ENCODE measurements around the gene CERK. TPM values are rescaled to one million over a fixed set of nuclear protein-coding genes. Genes with fewer than 3 reads are reported as not detected.

The CERK gene
- total and polyA plus RNA-seq, 11 donors = 17.8 to 125 (median 72.3) TPM

DNA sequence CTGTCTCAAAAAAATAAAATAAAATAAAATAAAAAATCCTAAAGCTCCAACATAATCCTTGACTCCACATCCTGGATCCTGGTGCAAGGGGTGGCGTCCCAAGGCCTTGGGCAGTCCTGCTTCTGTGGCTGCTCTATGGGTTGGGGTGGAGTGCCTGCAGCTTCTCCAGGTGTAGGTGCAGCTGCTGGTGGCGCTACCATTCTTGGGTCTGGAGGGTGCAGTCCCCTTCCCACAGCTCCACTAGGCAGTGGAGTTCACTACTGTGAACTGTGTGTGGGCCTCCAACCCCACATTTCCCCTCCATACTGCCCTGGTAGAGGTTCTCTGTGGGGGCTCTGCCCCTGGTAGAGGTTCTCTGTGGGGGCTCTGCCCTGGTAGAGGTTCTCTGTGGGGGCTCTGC, 17.5 kb upstream of the CERK start:
- H3K36me3 ChIP-seq = peaks cover 0 to 4% (median 0%) of the 10 kb centered on the region in 9 donors
- WGBS, 4 donors = 95 to 100% (median 99%) methylated on average over 2 of the region's 2 CpGs
- intact Hi-C loops (cut with DNase I) = loop anchor here in 1 of 10 donors (10.0 kb wide), 1 partner anchor 181 kb away; no protein-coding TSS in a partner anchor
- no peak overlapping the region for H3K4me3 ChIP-seq
- DNase-seq (no peak), ATAC-seq (no peak)
- TF ChIP-seq, protein P1, sequence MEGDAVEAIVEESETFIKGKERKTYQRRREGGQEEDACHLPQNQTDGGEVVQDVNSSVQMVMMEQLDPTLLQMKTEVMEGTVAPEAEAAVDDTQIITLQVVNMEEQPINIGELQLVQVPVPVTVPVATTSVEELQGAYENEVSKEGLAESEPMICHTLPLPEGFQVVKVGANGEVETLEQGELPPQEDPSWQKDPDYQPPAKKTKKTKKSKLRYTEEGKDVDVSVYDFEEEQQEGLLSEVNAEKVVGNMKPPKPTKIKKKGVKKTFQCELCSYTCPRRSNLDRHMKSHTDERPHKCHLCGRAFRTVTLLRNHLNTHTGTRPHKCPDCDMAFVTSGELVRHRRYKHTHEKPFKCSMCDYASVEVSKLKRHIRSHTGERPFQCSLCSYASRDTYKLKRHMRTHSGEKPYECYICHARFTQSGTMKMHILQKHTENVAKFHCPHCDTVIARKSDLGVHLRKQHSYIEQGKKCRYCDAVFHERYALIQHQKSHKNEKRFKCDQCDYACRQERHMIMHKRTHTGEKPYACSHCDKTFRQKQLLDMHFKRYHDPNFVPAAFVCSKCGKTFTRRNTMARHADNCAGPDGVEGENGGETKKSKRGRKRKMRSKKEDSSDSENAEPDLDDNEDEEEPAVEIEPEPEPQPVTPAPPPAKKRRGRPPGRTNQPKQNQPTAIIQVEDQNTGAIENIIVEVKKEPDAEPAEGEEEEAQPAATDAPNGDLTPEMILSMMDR (IDR thresholded peaks at IDR 0.05) = no peak
- no peak for TF ChIP-seq POLR2A (IDR thresholded peaks at IDR 0.05)
- H3K4me1 ChIP-seq = peaks cover 9 to 61% (median 46%) of the 10 kb centered on the region in 12 donors
- H3K27ac ChIP-seq = peak overlapping the region in 2 of 12 donors; percentile 88 to 96
- H3K9me3 ChIP-seq = peaks cover 0 to 14% (median 7%) of the 10 kb centered on the region in 12 donors
- no peaks in the 10 kb centered on the region for H3K27me3 ChIP-seq

- Histone ChIP-seq H3K36me3 (no peaks in the 10 kb centered on the region), H3K4me3 (peak overlapping the region in 5 of 12 donors; percentile 6 to 31 (median 8)), H3K9me3 (peaks cover 0 to 14% (median 7%) of the 10 kb centered on the region in 12 donors), H3K4me1 (peaks cover 9 to 68% (median 50%) of the 10 kb centered on the region in 12 donors), H3K27ac (peak overlapping the region; percentile 70 to 96 (median 92)), H3K27me3 (no peaks in the 10 kb centered on the region)
- intact Hi-C loops (cut with DNase I) = loop anchor here in 1 of 10 donors (10.0 kb wide), 1 partner anchor 180 kb away; no protein-coding TSS in a partner anchor
- WGBS, 4 donors = 72 to 80% (median 78%) methylated on average over 6 of the region's 6 CpGs
- no peak for ATAC-seq
- TF ChIP-seq, protein P1 (IDR thresholded peaks at IDR 0.05) = no peak
- TF ChIP-seq POLR2A (IDR thresholded peaks at IDR 0.05) = no peak
- peak in 1 of 5 donors; percentile 16 for DNase-seq
Observed at GRCh38 chr22:46754826-46755225, 16.8 kb upstream of the CERK start.

- Histone ChIP-seq H3K4me3 (peak overlapping the region in 6 of 12 donors; percentile 6 to 31 (median 12)), H3K27ac (peak overlapping the region; percentile 70 to 96 (median 92)), H3K36me3 (no peaks in the 10 kb centered on the region), H3K4me1 (peaks cover 9 to 73% (median 53%) of the 10 kb centered on the region in 12 donors), H3K27me3 (no peaks in the 10 kb centered on the region), H3K9me3 (peaks cover 0 to 14% (median 7%) of the 10 kb centered on the region in 12 donors)
- ATAC-seq (peak; percentile 79 to 92 (median 92)), DNase-seq (peak; percentile 93 to 99 (median 96))
- WGBS, 4 donors = 5 to 13% (median 9%) methylated on average over 10 to 14 of the region's 14 CpGs
- TF ChIP-seq, protein P1 (IDR thresholded peaks at IDR 0.05) = no peak
- TF ChIP-seq POLR2A (IDR thresholded peaks at IDR 0.05) = peak in 1 of 2 donors; percentile 73
- intact Hi-C loops (cut with DNase I) = loop anchor here in 1 of 10 donors (10.0 kb wide), 1 partner anchor 179 kb away; no protein-coding TSS in a partner anchor
Observed at GRCh38 chr22:46754110-46754799, 16.2 kb upstream of the CERK start.

DNA sequence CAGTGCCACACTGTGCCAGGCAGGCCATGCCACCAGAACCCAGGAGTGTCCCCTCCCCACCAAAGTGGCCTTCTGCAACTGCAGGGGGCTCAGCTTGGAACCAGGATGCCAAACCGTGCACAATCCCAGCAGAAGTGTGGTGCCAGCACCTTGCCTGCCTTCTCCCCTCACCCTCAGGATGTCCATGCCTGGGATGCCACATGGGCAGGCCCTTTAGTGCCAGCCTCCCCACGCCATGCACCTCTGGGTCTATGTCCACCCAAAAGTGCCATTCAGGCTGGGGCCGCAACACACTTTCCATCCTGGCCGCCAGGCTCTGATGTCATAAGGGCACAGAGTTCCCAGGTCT, 15.7 kb upstream of the CERK start:
- H3K27ac ChIP-seq = peak overlapping the region; percentile 70 to 96 (median 92)
- peaks cover 9 to 69% (median 50%) of the 10 kb centered on the region in 12 donors for H3K4me1 ChIP-seq
- DNase-seq (no peak), ATAC-seq (no peak)
- no peaks in the 10 kb centered on the region for H3K27me3 ChIP-seq
- WGBS, 4 donors = 63 to 81% (median 72%) methylated on average over 4 of the region's 4 CpGs
- H3K36me3 ChIP-seq = no peaks in the 10 kb centered on the region
- peaks cover 0 to 14% (median 7%) of the 10 kb centered on the region in 12 donors for H3K9me3 ChIP-seq
- H3K4me3 ChIP-seq = peak overlapping the region in 3 of 12 donors; percentile 6 to 17 (median 7)
- intact Hi-C loops (cut with DNase I) = loop anchor here in 2 of 10 donors (2.0 to 10.0 kb wide), 2 partner anchors 15 to 179 kb away; partner anchors contain the start of gene CERK (in 1 of the 2)
- TF ChIP-seq, protein P1 (IDR thresholded peaks at IDR 0.05) = no peak
- TF ChIP-seq POLR2A (IDR thresholded peaks at IDR 0.05) = no peak

Measured in heart left ventricle (tissue), 16 donors.